ENCODE results near the gene NCKAP5.

GRCh38 chr2:132761437-132761836 is 806.8 kb downstream of the NCKAP5 start:
- TF ChIP-seq EZH2 (IDR thresholded peaks at IDR 0.05; ENCODE audit: borderline replicate concordance, low read depth, low read length, severe bottlenecking) (no peak), CTCF (IDR thresholded peaks at IDR 0.05; ENCODE audit: borderline replicate concordance, extremely low read depth, low read length, poor library complexity, severe bottlenecking) (no peak)

Data from DND-41 (cell line).